Germinal center (tissue), 1 donor: ENCODE measurements around the gene CASKIN1.

ENCODE experiments used
- DNase-seq: peaks from one replicate; pipeline ENCODE4 v3.0.0; 2012; ENCODE audit warnings: mixed read lengths, low spot score

Gene CASKIN1

GRCh38 chr16:2194852-2195321, 1.5 kb downstream of the CASKIN1 start:
- DNase-seq, result peak; percentile 50

GRCh38 chr16:2194166-2194834, 2.1 kb downstream of the CASKIN1 start:
- no peak for DNase-seq

GRCh38 chr16:2191446-2191706, 5.0 kb downstream of the CASKIN1 start:
- no peak for DNase-seq

- no peak for DNase-seq
Measured at GRCh38 chr16:2190659-2191445, 5.6 kb downstream of the CASKIN1 start.

- DNase-seq, result no peak
Measured at GRCh38 chr16:2190002-2190658, 6.3 kb downstream of the CASKIN1 start.

- no peak for DNase-seq
Measured at GRCh38 chr16:2189252-2189893, 7.0 kb downstream of the CASKIN1 start.

GRCh38 chr16:2188395-2188794, 8.0 kb downstream of the CASKIN1 start:
- no peak for DNase-seq

GRCh38 chr16:2187212-2187611, 9.2 kb downstream of the CASKIN1 start:
- no peak for DNase-seq

GRCh38 chr16:2186505-2186904, 9.9 kb downstream of the CASKIN1 start:
- DNase-seq, result no peak

- DNase-seq, result no peak
Measured at GRCh38 chr16:2186064-2186463, 10.3 kb downstream of the CASKIN1 start.

- no peak for DNase-seq
Measured at GRCh38 chr16:2184962-2185361, 11.4 kb downstream of the CASKIN1 start.

GRCh38 chr16:2184346-2184745, 12.1 kb downstream of the CASKIN1 start:
- no peak for DNase-seq

- DNase-seq, result no peak
Measured at GRCh38 chr16:2183671-2184070, 12.7 kb downstream of the CASKIN1 start.

- DNase-seq, result no peak
Measured at GRCh38 chr16:2181952-2182351, 14.5 kb downstream of the CASKIN1 start.

- DNase-seq, result no peak
Measured at GRCh38 chr16:2180962-2181923, 15.2 kb downstream of the CASKIN1 start.

- DNase-seq, result no peak
Measured at GRCh38 chr16:2180461-2180860, 15.9 kb downstream of the CASKIN1 start.

GRCh38 chr16:2179576-2179975, 16.8 kb downstream of the CASKIN1 start:
- no peak for DNase-seq

GRCh38 chr16:2179107-2179501, 17.3 kb downstream of the CASKIN1 start:
- DNase-seq, result no peak

GRCh38 chr16:2178321-2179106, 17.9 kb downstream of the CASKIN1 start:
- DNase-seq, result no peak

GRCh38 chr16:2177561-2177960, 18.8 kb downstream of the CASKIN1 start:
- DNase-seq, result no peak

GRCh38 chr16:2177101-2177500, 19.3 kb downstream of the CASKIN1 start:
- no peak for DNase-seq
